Keratinocyte (primary cell): ENCODE data around the gene BRIP1. TPM values are rescaled to one million over a fixed set of nuclear protein-coding genes. Genes with fewer than 3 reads are reported as not detected.

Experiments
- DNase-seq: peaks from one replicate; pipeline ENCODE4 v3.0.0-alpha.2; 2011; ENCODE audit warnings: low read depth, missing footprints, low spot score
- FAIRE-seq: peaks from 2 replicates; lab custom pipeline; 2011; peaks lifted over from hg19 to GRCh38; lab: Jason Lieb, UNC
- H2AFZ ChIP-seq: 2 replicates; pipeline ENCODE4 v1.6.0; 2012; ENCODE audit warnings: low read length, control low read depth, inconsistent platforms; ENCODE audit not compliant: control insufficient read depth
- H3K27ac ChIP-seq: 2 replicates; pipeline ENCODE4 v1.5.1; 2011; ENCODE audit warnings: low read length; ENCODE audit not compliant: control insufficient read depth, insufficient read depth
- H3K27me3 ChIP-seq: 3 replicates; pipeline ENCODE4 v1.6.0; 2011; ENCODE audit warnings: low read length; ENCODE audit not compliant: control insufficient read depth, insufficient read depth; ENCODE audit errors: extremely low read depth
- H3K36me3 ChIP-seq, 2 experiments: 2 replicates in 1 of 2; 3 replicates in 1 of 2; pipeline ENCODE4 v1.5.1; 2011; ENCODE audit warnings: low read length in 2 of 2, mild to moderate bottlenecking in 1 of 2; ENCODE audit not compliant: control insufficient read depth in 2 of 2, insufficient read depth in 2 of 2; ENCODE audit errors: extremely low read depth in 1 of 2
- H3K4me1 ChIP-seq: 3 replicates; pipeline ENCODE4 v1.5.1; 2011; ENCODE audit warnings: low read length; ENCODE audit not compliant: control insufficient read depth, insufficient read depth; ENCODE audit errors: extremely low read depth
- H3K4me2 ChIP-seq: 3 replicates; pipeline ENCODE4 v1.6.0; 2011; ENCODE audit warnings: low read depth, low read length; ENCODE audit not compliant: control insufficient read depth, insufficient read depth; ENCODE audit errors: extremely low read depth
- H3K4me3 ChIP-seq, 3 experiments: fragments of 200-600 bp in 1 of 3; sonication (generic) in 1 of 3; 2 replicates in 2 of 3; 3 replicates in 1 of 3; pipeline ENCODE4 v1.5.1; 2011 to 2016; ENCODE audit warnings: low read length in 3 of 3, mild to moderate bottlenecking in 3 of 3, control low read depth in 2 of 3, inconsistent platforms in 1 of 3, low read depth in 1 of 3, mixed read lengths in 1 of 3, mixed run types in 1 of 3, moderate library complexity in 1 of 3; ENCODE audit not compliant: control insufficient read depth in 2 of 3, insufficient read depth in 2 of 3; ENCODE audit errors: extremely low read depth in 1 of 3
- H3K79me2 ChIP-seq: 2 replicates; pipeline ENCODE4 v1.6.0; 2012; ENCODE audit warnings: low read length; ENCODE audit not compliant: control insufficient read depth, insufficient read depth
- H3K9ac ChIP-seq: 3 replicates; pipeline ENCODE4 v1.6.0; 2011; ENCODE audit warnings: low read length; ENCODE audit not compliant: control insufficient read depth, insufficient read depth; ENCODE audit errors: extremely low read depth
- H3K9me1 ChIP-seq: 3 replicates; pipeline ENCODE4 v1.6.0; 2011; ENCODE audit warnings: low read length; ENCODE audit not compliant: control insufficient read depth, insufficient read depth; ENCODE audit errors: extremely low read depth
- H3K9me3 ChIP-seq: 2 replicates; pipeline ENCODE4 v1.5.1; 2012; ENCODE audit warnings: low read depth, low read length; ENCODE audit not compliant: control insufficient read depth
- H4K20me1 ChIP-seq: 3 replicates; pipeline ENCODE4 v1.6.0; 2011; ENCODE audit warnings: low read length; ENCODE audit not compliant: control insufficient read depth, insufficient read depth; ENCODE audit errors: extremely low read depth
- EZH2 ChIP-seq: IDR thresholded peaks from one replicate; pipeline ENCODE4 v1.6.1; 2012; ENCODE audit warnings: inconsistent platforms, mild to moderate bottlenecking, low read length, moderate library complexity
- dilution Hi-C: fragments of 300-500 bp; cut with MboI; formaldehyde crosslinking; loops from one replicate; pipeline ENCODE4 v1.7.0; 2020; ENCODE audit warnings: low sequenced_read_pairs; ENCODE audit not compliant: extremely low pct_ligation_motif_present
- polyA plus RNA-seq, 5 experiments: library from polyadenylated mRNA; depleted of rRNA in 3 of 5; stranded (reverse) in 3 of 5; stranded (forward) in 1 of 5; unstranded in 1 of 5; fragments of >200 nt; gene quantifications; 1 replicate in 1 of 5; 2 replicates in 3 of 5; 3 replicates in 1 of 5; pipeline versions ENCODE4 v1.2.1 to v1.2.3, GENCODE V29; 2011 to 2012; ENCODE audit warnings: missing spikeins in 2 of 5, low read depth in 1 of 5, low replicate concordance in 1 of 5
- TF ChIP-seq, protein P1 (sequence below), 3 experiments: IDR thresholded peaks in 1 of 3; conservative IDR thresholded peaks in 1 of 3; optimal IDR thresholded peaks in 1 of 3; 2 replicates in 2 of 3; 3 replicates in 1 of 3; pipeline versions ENCODE3 to v1.5.1; 2011; ENCODE audit warnings: low read length in 3 of 3, mild to moderate bottlenecking in 3 of 3, moderate library complexity in 2 of 3, control low read depth in 1 of 3, inconsistent platforms in 1 of 3; ENCODE audit not compliant: insufficient read depth in 2 of 3; ENCODE audit errors: extremely low read depth in 1 of 3

BRIP1 gene
- polyA plus RNA-seq, 1 donor (not counting 4 experiments of a cell fraction or from before 2014, with no cell fraction given) = 4.0 TPM

DNA sequence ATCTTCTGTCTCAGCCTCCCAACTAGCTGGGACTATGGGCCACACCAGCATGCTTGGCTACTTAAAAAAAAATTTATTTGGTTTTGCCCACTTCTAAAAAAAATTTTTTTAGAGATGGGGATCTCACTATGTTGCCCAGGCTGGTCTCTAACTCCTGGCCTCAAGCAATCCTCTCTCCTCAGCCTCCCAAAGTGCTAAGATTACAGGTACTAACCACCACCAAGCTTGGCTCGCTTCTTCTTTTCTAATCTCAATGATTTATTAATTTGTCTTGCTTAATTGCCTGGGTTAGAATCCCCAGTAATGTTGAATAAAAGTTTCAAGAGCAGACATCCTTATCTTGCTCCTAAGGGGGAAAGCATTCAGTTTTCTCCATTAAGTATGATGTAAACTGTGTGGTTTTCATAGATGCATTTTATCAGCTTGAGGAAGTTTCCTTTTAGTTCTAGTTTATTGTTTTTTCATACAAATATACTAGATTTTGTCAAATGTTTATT, 206.6 kb downstream of the BRIP1 start:
- Histone ChIP-seq H2AFZ (no peak overlapping the region), H3K9me1 (no peaks in the 10 kb centered on the region), H3K79me2 (no peaks in the 10 kb centered on the region), H3K9ac (no peak overlapping the region), H3K27ac (no peak overlapping the region), H3K4me3 (no peak overlapping the region), H3K4me1 (no peaks in the 10 kb centered on the region), H3K27me3 (no peaks in the 10 kb centered on the region), H3K4me2 (no peak overlapping the region), H3K36me3 (no peaks in the 10 kb centered on the region), H4K20me1 (no peaks in the 10 kb centered on the region), H3K9me3 (no peaks in the 10 kb centered on the region)
- FAIRE-seq (no peak), DNase-seq (no peak)
- TF ChIP-seq, protein P1, sequence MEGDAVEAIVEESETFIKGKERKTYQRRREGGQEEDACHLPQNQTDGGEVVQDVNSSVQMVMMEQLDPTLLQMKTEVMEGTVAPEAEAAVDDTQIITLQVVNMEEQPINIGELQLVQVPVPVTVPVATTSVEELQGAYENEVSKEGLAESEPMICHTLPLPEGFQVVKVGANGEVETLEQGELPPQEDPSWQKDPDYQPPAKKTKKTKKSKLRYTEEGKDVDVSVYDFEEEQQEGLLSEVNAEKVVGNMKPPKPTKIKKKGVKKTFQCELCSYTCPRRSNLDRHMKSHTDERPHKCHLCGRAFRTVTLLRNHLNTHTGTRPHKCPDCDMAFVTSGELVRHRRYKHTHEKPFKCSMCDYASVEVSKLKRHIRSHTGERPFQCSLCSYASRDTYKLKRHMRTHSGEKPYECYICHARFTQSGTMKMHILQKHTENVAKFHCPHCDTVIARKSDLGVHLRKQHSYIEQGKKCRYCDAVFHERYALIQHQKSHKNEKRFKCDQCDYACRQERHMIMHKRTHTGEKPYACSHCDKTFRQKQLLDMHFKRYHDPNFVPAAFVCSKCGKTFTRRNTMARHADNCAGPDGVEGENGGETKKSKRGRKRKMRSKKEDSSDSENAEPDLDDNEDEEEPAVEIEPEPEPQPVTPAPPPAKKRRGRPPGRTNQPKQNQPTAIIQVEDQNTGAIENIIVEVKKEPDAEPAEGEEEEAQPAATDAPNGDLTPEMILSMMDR (optimal IDR thresholded peaks at IDR 0.05 in 1 of 3, IDR thresholded peaks at IDR 0.05 in 1 of 3, conservative IDR thresholded peaks at IDR 0.05 in 1 of 3; ENCODE audit: extremely low read depth in 1 of 3, insufficient read depth in 2 of 3, low read length in 3 of 3) = no peak
- no peak for TF ChIP-seq EZH2
- dilution Hi-C loops = no loop called here

DNA sequence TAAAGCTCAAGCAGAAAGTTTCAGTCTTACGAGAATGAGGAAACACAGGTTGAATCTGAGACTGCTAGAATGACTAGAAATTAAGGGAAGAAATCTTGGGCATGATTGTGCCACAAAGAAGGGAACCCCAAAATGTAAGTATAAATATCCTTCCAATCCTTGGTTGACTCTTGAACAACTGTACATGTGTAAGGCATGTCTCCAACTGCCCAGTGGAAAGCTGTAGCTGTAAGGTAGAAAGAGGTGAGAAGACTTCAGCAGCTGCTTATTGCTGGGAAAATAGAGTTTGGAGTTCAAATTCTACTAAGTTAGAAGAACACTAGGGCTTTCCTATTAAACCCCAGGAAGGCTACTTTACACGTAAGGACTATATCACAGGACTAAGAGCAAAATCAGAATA, 212.6 kb downstream of the BRIP1 start:
- H3K4me3 ChIP-seq = no peak overlapping the region
- no peak overlapping the region for H2AFZ ChIP-seq
- TF ChIP-seq, protein P1 (optimal IDR thresholded peaks at IDR 0.05 in 1 of 3, IDR thresholded peaks at IDR 0.05 in 1 of 3, conservative IDR thresholded peaks at IDR 0.05 in 1 of 3; ENCODE audit: extremely low read depth in 1 of 3, insufficient read depth in 2 of 3, low read length in 3 of 3) = no peak
- TF ChIP-seq EZH2 = no peak
- no peaks in the 10 kb centered on the region for H3K36me3 ChIP-seq
- no peak overlapping the region for H3K27ac ChIP-seq
- no peaks in the 10 kb centered on the region for H3K4me1 ChIP-seq
- H4K20me1 ChIP-seq = no peaks in the 10 kb centered on the region
- H3K9ac ChIP-seq = no peak overlapping the region
- no peaks in the 10 kb centered on the region for H3K9me1 ChIP-seq
- H3K4me2 ChIP-seq = no peak overlapping the region
- FAIRE-seq (no peak), DNase-seq (no peak)
- no peaks in the 10 kb centered on the region for H3K27me3 ChIP-seq
- dilution Hi-C loops = no loop called here
- H3K9me3 ChIP-seq = no peaks in the 10 kb centered on the region
- H3K79me2 ChIP-seq = no peaks in the 10 kb centered on the region
